ENCODE measurements around the gene SLC25A42. TPM values are rescaled to one million over a fixed set of nuclear protein-coding genes. Genes with fewer than 3 reads are reported as not detected.

SLC25A42 gene
- total and polyA plus RNA-seq, 2 donors (not counting 1 experiment from before 2014, with no cell fraction given): 36.5 to 83.9 TPM

DNA sequence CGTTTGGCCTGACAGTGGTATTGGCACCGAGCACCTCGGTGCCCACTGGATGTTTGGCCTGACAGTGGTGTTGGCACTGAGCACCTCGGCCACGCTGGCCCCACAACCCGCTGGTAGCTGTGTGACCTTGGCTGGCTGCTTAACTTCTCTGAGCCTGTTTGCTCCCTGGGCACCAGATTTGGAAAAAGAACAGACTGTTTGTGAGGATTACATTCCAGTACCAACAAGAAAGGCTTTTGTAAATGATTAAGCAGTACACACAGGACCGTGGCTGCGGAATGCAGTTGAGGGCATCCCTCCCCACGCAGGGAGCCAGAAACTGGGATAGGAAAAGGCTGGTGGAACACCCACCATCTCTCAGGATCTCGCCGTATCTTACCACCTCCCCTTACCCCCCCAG, 31.9 kb downstream of the SLC25A42 start:
- Histone ChIP-seq H2AFZ (ENCODE audit: insufficient read depth, low read depth, low read length, poor library complexity, severe bottlenecking) (no peak overlapping the region), H3K4me1 (ENCODE audit: control insufficient read depth in 2 of 2, insufficient read depth in 2 of 2, low read length in 2 of 2) (no peaks in the 10 kb centered on the region), H3K4me2 (replicated peaks; ENCODE audit: low read depth, low read length, poor library complexity, severe bottlenecking) (no peak overlapping the region), H3K79me2 (ENCODE audit: control insufficient read depth, insufficient read depth, low read length) (peaks cover 36% of the 10 kb centered on the region), H3K4me3 (ENCODE audit: control extremely low read depth in 1 of 5, extremely low read depth in 1 of 5, insufficient read depth in 1 of 5, low read depth in 2 of 5, low read length in 4 of 5) (no peak overlapping the region), H3K27me3 (replicated peaks in 1 of 4; ENCODE audit: control extremely low read depth in 1 of 4, control insufficient read depth in 3 of 4, insufficient read depth in 4 of 4, low read length in 3 of 4) (no peaks in the 10 kb centered on the region), H4K20me1 (ENCODE audit: control insufficient read depth, insufficient read depth, low read length, poor library complexity, severe bottlenecking) (peaks cover 52% of the 10 kb centered on the region), H3K9ac (ENCODE audit: low read length) (no peak overlapping the region), H3K9me3 (ENCODE audit: control extremely low read depth in 1 of 3, control insufficient read depth in 2 of 3, insufficient read depth in 1 of 3, low read length in 2 of 3) (no peaks in the 10 kb centered on the region), H3K36me3 (replicated peaks in 1 of 2; ENCODE audit: control extremely low read depth in 1 of 2, control insufficient read depth in 1 of 2, extremely low read depth in 1 of 2, insufficient read depth in 2 of 2, low read length in 1 of 2) (peaks cover 0 to 39% of the 10 kb centered on the region in 2 experiments), H3K27ac (ENCODE audit: low read length in 2 of 2) (no peak overlapping the region)
- TF ChIP-seq, protein P1, sequence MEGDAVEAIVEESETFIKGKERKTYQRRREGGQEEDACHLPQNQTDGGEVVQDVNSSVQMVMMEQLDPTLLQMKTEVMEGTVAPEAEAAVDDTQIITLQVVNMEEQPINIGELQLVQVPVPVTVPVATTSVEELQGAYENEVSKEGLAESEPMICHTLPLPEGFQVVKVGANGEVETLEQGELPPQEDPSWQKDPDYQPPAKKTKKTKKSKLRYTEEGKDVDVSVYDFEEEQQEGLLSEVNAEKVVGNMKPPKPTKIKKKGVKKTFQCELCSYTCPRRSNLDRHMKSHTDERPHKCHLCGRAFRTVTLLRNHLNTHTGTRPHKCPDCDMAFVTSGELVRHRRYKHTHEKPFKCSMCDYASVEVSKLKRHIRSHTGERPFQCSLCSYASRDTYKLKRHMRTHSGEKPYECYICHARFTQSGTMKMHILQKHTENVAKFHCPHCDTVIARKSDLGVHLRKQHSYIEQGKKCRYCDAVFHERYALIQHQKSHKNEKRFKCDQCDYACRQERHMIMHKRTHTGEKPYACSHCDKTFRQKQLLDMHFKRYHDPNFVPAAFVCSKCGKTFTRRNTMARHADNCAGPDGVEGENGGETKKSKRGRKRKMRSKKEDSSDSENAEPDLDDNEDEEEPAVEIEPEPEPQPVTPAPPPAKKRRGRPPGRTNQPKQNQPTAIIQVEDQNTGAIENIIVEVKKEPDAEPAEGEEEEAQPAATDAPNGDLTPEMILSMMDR (IDR thresholded peaks at IDR 0.05): no peak
- TF ChIP-seq EZH2 (IDR thresholded peaks at IDR 0.05; ENCODE audit: borderline replicate concordance, insufficient read depth, low read depth, low read length, poor library complexity, severe bottlenecking): no peak
- H3K4me1 Mint-ChIP-seq: peaks cover 4% of the 10 kb centered on the region
- ATAC-seq (ENCODE audit: low read depth) (no peak), DNase-seq (no peak)
- ChIA-PET CTCF (no interaction called here), POLR2A (no interaction called here)
- 81% methylated on average over 6 of the region's 11 CpGs for WGBS (ENCODE audit: insufficient coverage)
- no peaks in the 10 kb centered on the region for H3K27me3 Mint-ChIP-seq
- no peak overlapping the region for H3K4me3 Mint-ChIP-seq
- H3K9me3 Mint-ChIP-seq (ENCODE audit: insufficient read depth): no peaks in the 10 kb centered on the region
- H3K27ac Mint-ChIP-seq: no peak overlapping the region
- intact Hi-C loops (cut with micrococcal nuclease): no loop called here

DNA sequence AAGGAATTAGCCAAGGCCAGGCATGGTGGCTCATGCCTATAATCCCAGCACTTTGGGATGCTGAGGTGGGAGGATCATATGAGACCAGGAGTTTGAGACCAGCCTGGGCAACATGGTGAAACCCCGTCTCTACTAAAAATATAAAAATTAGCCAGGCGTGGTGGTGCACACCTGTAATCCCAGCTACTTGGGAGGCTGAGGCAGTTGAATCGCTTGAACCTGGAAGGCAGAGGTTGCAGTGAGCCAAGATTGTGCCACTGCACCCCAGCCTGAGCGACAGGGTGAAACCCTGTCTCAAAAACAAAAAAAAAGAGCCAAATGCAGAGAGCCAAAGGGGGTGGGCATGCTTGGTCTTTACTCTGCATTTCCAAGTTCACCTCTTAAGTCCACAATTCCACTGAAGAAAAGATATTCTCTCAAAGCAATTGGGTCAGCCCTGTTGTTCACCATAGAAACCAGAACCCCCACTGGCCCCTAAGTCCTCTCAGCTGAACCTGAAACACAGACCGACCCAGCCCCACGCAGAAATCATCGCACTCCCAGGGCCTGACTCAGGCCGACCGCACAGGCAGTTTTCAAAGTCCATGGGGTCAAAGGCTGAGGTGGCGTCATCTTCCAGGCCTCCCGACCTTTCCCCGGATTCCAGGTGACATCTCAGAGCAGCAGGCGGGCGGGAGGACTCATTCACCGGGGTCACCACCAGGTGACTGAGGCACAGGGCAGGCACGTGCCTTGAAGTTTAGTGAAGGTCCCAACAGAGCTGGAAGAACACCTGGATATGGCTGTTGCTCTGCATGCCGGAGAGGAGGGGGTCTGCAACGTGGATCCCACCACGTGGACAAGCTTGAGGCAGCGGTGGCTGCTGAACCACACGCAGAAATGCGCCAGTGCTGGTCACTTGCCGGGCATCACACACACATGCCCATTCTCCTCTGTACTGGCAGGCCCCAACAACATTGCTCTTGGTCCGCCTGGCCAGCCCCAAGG, 33.1 kb downstream of the SLC25A42 start:
- CTCF ChIA-PET: no interaction called here
- no peak for DNase-seq
- POLR2A ChIA-PET: no interaction called here
- Histone ChIP-seq H3K9me3 (ENCODE audit: control extremely low read depth in 1 of 3, control insufficient read depth in 2 of 3, insufficient read depth in 1 of 3, low read length in 2 of 3) (no peaks in the 10 kb centered on the region), H3K4me2 (replicated peaks; ENCODE audit: low read depth, low read length, poor library complexity, severe bottlenecking) (no peak overlapping the region), H3K79me2 (ENCODE audit: control insufficient read depth, insufficient read depth, low read length) (peaks cover 25% of the 10 kb centered on the region), H3K36me3 (replicated peaks in 1 of 2; ENCODE audit: control extremely low read depth in 1 of 2, control insufficient read depth in 1 of 2, extremely low read depth in 1 of 2, insufficient read depth in 2 of 2, low read length in 1 of 2) (peaks cover 0 to 48% of the 10 kb centered on the region in 2 experiments), H3K4me1 (ENCODE audit: control insufficient read depth in 2 of 2, insufficient read depth in 2 of 2, low read length in 2 of 2) (no peaks in the 10 kb centered on the region), H4K20me1 (ENCODE audit: control insufficient read depth, insufficient read depth, low read length, poor library complexity, severe bottlenecking) (peaks cover 43% of the 10 kb centered on the region), H3K9ac (ENCODE audit: low read length) (no peak overlapping the region), H3K27me3 (replicated peaks in 1 of 4; ENCODE audit: control extremely low read depth in 1 of 4, control insufficient read depth in 3 of 4, insufficient read depth in 4 of 4, low read length in 3 of 4) (no peaks in the 10 kb centered on the region), H2AFZ (ENCODE audit: insufficient read depth, low read depth, low read length, poor library complexity, severe bottlenecking) (no peak overlapping the region), H3K27ac (ENCODE audit: low read length in 2 of 2) (no peak overlapping the region), H3K4me3 (ENCODE audit: control extremely low read depth in 1 of 5, extremely low read depth in 1 of 5, insufficient read depth in 1 of 5, low read depth in 2 of 5, low read length in 4 of 5) (no peak overlapping the region)
- Mint-ChIP-seq H3K27ac (no peak overlapping the region), H3K4me1 (peaks cover 4% of the 10 kb centered on the region), H3K9me3 (ENCODE audit: insufficient read depth) (no peaks in the 10 kb centered on the region), H3K4me3 (no peak overlapping the region), H3K27me3 (no peaks in the 10 kb centered on the region)
- intact Hi-C loops (cut with micrococcal nuclease): no loop called here
- no peak for TF ChIP-seq EZH2 (IDR thresholded peaks at IDR 0.05; ENCODE audit: borderline replicate concordance, insufficient read depth, low read depth, low read length, poor library complexity, severe bottlenecking)
- TF ChIP-seq, protein P1 (IDR thresholded peaks at IDR 0.05): no peak
- WGBS (ENCODE audit: insufficient coverage): 99% methylated on average over 21 of the region's 24 CpGs
- no peak for ATAC-seq (ENCODE audit: low read depth)
